Lung (tissue), 12 donors: ENCODE measurements around the gene EXOC4. TPM values are rescaled to one million over a fixed set of nuclear protein-coding genes. Genes with fewer than 3 reads are reported as not detected.

ENCODE experiments used
- ATAC-seq: fragments of 200-7000 bp; cut with Tn5 transposase; one replicate; pipeline ENCODE4 v1.9.1; 2020; ENCODE audit warnings: moderate number of reproducible peaks; ENCODE audit not compliant: insufficient read depth, low FRiP score
- DNase-seq, 3 donors: peaks; one replicate each; pipeline ENCODE4 v3.0.0-alpha.2; 2013 to 2017
- H3K27ac ChIP-seq, 2 donors: one replicate each; pipeline ENCODE4 v1.5.1; 2013; ENCODE audit warnings: mild to moderate bottlenecking in 2 of 2, moderate library complexity in 2 of 2, control low read depth in 1 of 2, inconsistent platforms in 1 of 2, low read depth in 1 of 2, low read length in 1 of 2
- H3K27me3 ChIP-seq, 3 donors: one replicate each; pipeline ENCODE4 v1.5.1; 2013; ENCODE audit warnings: low read length in 2 of 3; ENCODE audit not compliant: control insufficient read depth in 3 of 3, insufficient read depth in 3 of 3
- H3K36me3 ChIP-seq, 4 donors: one replicate each; pipeline ENCODE4 v1.5.1; 2013; ENCODE audit warnings: low read length in 4 of 4, mild to moderate bottlenecking in 1 of 4, moderate library complexity in 1 of 4; ENCODE audit not compliant: control insufficient read depth in 4 of 4, insufficient read depth in 4 of 4
- H3K4me1 ChIP-seq, 5 donors: one replicate each; pipeline ENCODE4 v1.5.1; 2013; ENCODE audit warnings: low read length in 5 of 5, mild to moderate bottlenecking in 2 of 5, moderate library complexity in 1 of 5; ENCODE audit not compliant: control insufficient read depth in 5 of 5, insufficient read depth in 5 of 5
- H3K4me3 ChIP-seq: one replicate; pipeline ENCODE4 v1.5.1; 2013; ENCODE audit warnings: mild to moderate bottlenecking, control low read depth, moderate library complexity
- H3K9ac ChIP-seq, 2 donors: one replicate each; pipeline ENCODE4 v1.5.1; 2013; ENCODE audit warnings: low read length in 2 of 2, control low read depth in 1 of 2; ENCODE audit not compliant: insufficient read depth in 1 of 2
- H3K9me3 ChIP-seq, 4 donors: one replicate each; pipeline ENCODE4 v1.5.1; 2013; ENCODE audit warnings: low read length in 3 of 4, mild to moderate bottlenecking in 1 of 4, moderate library complexity in 1 of 4; ENCODE audit not compliant: control insufficient read depth in 4 of 4, insufficient read depth in 3 of 4
- WGBS, 2 donors: extraction: QIAGEN DNeasy Blood & Tissue Kit; methylation state at CpG; one replicate each; pipeline ENCODE4 v1.1.7; 2013; 5-methylcytosine and 5-hydroxymethylcytosine counted together
- polyA plus RNA-seq, 2 donors: library from polyadenylated mRNA; stranded (reverse); fragments of 200-250 nt; gene quantifications; one replicate each; pipeline ENCODE4 v1.2.1, GENCODE V29; 2013
- total RNA-seq, 2 donors: library from RNA; depleted of rRNA in 1 of 2; stranded (reverse); fragments of >200 nt in 1 of 2; gene quantifications; one replicate each; pipeline ENCODE4 v1.2.1, GENCODE V29; 2014 to 2021
- TF ChIP-seq, protein P1 (sequence below): IDR thresholded peaks from 2 replicates; pipeline ENCODE4 v1.5.1; 2012; ENCODE audit warnings: mild to moderate bottlenecking; ENCODE audit errors: control extremely low read depth, extremely low read depth
- donor health status: control.
- donor health status: control.
- donor health status: Bipolar disorder and iron deficiency.
- donor health status: healthy.
- donor health status: DM: yes; HTN: yes; CAD: no.

The EXOC4 gene
- total and polyA plus RNA-seq, 4 donors: 10.3 to 232 (median 47.4) TPM

DNA sequence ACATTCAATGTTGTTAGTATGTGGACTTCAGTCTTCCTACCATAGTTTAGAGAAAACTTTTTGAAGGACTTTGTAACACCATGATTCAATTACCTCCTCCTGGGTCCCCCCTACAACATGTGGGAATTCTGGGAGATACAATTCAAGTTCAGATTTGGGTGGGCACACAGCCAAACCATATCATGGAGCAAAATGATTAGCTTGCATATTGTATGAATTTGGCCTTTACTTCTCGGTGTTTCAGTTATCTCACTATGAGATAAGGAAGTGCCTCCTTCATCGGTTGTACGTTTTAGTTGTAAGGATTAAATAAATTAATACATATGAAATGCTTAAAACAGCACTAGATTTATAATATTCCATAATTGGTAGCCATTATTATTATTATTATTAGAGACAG lies 428.7 kb downstream of the EXOC4 start:
- TF ChIP-seq, protein P1, sequence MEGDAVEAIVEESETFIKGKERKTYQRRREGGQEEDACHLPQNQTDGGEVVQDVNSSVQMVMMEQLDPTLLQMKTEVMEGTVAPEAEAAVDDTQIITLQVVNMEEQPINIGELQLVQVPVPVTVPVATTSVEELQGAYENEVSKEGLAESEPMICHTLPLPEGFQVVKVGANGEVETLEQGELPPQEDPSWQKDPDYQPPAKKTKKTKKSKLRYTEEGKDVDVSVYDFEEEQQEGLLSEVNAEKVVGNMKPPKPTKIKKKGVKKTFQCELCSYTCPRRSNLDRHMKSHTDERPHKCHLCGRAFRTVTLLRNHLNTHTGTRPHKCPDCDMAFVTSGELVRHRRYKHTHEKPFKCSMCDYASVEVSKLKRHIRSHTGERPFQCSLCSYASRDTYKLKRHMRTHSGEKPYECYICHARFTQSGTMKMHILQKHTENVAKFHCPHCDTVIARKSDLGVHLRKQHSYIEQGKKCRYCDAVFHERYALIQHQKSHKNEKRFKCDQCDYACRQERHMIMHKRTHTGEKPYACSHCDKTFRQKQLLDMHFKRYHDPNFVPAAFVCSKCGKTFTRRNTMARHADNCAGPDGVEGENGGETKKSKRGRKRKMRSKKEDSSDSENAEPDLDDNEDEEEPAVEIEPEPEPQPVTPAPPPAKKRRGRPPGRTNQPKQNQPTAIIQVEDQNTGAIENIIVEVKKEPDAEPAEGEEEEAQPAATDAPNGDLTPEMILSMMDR: no peak
- H3K4me3 ChIP-seq: no peak overlapping the region
- no peaks in the 10 kb centered on the region for H3K27me3 ChIP-seq
- H3K27ac ChIP-seq: no peak overlapping the region
- ATAC-seq (no peak), DNase-seq (no peak)
- H3K9ac ChIP-seq: no peak overlapping the region
- H3K4me1 ChIP-seq: no peaks in the 10 kb centered on the region
- H3K36me3 ChIP-seq: peaks cover 0 to 2% (median 0%) of the 10 kb centered on the region in 4 donors
- 91 to 99% methylated on average over 3 of the region's 3 CpGs for WGBS, 2 donors
- H3K9me3 ChIP-seq: no peaks in the 10 kb centered on the region

DNA sequence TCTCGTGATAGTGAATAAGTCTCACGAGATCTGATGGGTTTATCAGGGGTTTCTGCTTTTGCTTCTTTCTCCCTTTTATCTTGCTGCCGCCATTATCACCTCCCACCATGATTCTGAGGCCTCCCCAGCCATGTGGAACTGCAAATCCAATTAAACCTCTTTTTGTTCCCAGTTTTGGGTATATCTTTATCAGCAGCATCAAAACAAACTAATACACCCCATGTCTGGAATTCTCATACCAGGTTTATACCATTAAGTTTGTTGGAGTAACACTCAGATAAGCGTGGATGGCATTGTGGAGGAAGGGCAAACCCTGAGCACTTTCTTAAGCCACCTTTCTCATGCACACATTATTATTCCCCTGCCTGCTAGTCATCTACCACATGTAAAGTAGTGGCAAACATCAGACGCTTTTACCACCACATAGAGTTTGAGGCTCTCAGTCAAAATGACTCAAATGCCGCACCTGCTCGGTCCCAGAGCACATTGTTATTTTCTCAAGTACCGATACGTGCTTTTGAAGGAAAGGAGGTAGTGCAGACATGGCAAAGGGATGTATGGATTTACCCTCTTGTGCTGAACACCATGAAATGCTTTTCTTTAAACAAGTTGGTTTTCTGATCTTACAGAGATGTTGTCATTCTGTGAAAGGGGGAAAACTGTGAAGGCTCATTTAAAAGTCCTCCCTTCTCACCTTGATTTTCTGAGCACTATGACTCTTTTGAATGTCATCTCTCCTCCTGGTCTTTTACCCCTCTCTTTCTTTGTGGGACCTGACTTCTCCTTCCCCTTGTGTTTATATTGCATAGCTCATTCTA lies 429.7 kb downstream of the EXOC4 start:
- H3K9me3 ChIP-seq: no peaks in the 10 kb centered on the region
- H3K4me1 ChIP-seq: no peaks in the 10 kb centered on the region
- H3K27ac ChIP-seq: no peak overlapping the region
- no peak for DNase-seq
- 73 to 74% methylated on average over 9 of the region's 9 CpGs for WGBS, 2 donors
- TF ChIP-seq, protein P1: no peak
- peaks cover 0 to 2% (median 0%) of the 10 kb centered on the region in 4 donors for H3K36me3 ChIP-seq
- H3K27me3 ChIP-seq: no peaks in the 10 kb centered on the region
- no peak for ATAC-seq
- H3K9ac ChIP-seq: no peak overlapping the region
- H3K4me3 ChIP-seq: no peak overlapping the region

DNA sequence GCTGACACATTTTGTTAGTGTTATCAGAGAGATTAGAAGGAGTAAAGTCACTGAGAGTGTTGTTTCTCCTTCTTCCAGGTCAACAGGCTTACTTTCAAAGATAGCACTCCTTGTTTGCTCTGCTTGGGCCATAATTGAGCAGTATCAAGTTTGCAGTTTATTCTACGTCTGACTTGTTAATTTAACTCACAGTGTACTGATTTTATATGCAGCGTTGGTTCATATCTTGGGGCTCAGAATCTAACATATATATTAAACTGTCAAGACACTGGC lies 430.2 kb downstream of the EXOC4 start:
- no peak overlapping the region for H3K27ac ChIP-seq
- WGBS, 2 donors: 88 to 93% methylated on average over 2 of the region's 2 CpGs
- H3K4me1 ChIP-seq: no peaks in the 10 kb centered on the region
- TF ChIP-seq, protein P1: no peak
- ATAC-seq (no peak), DNase-seq (no peak)
- peaks cover 0 to 2% (median 0%) of the 10 kb centered on the region in 4 donors for H3K36me3 ChIP-seq
- H3K27me3 ChIP-seq: no peaks in the 10 kb centered on the region
- H3K9me3 ChIP-seq: no peaks in the 10 kb centered on the region
- H3K4me3 ChIP-seq: no peak overlapping the region
- H3K9ac ChIP-seq: no peak overlapping the region
